Activated T-helper 1 cell treated with Interleukin-2 at 50 U/mL for 16 hours (primary cell): ENCODE data around the gene DDX19B.
A peak's percentile ranks its signal among the peaks of the same experiment; 100 is the strongest.

Source experiments
- DNase-seq: peaks from one replicate; pipeline ENCODE4 v3.0.0-alpha.2; 2020; ENCODE audit warnings: low read depth

Gene DDX19B

DNA sequence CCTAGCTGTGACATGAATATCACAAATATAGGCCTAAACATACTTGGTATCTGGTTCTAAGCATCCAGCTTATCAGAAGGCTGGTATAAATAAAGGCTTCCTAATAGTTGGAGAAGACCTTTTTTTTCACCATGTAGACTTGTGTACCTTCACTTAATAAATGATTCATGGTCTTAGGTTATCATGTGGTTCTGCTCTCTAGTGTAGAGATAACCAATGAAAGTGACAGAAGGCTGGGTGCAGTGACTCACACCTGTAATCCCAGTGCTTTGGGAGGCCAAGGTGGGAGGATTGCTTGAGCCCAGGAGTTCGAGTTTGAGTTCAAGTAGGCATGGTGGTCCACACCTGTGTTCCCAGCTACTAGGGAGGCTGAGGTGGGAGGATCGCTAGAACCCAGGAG is 50.8 kb downstream of the DDX19B start:
- no peak for DNase-seq

GRCh38 chr16:70359552-70359951 is 60.6 kb downstream of the DDX19B start:
- DNase-seq = no peak

- DNase-seq = no peak
Observed at GRCh38 chr16:70364399-70364798, 65.4 kb downstream of the DDX19B start.

GRCh38 chr16:70370145-70370544 is 71.2 kb downstream of the DDX19B start:
- peak; percentile 10 for DNase-seq

- DNase-seq = no peak
Observed at GRCh38 chr16:70370924-70371323, 71.9 kb downstream of the DDX19B start.

DNA sequence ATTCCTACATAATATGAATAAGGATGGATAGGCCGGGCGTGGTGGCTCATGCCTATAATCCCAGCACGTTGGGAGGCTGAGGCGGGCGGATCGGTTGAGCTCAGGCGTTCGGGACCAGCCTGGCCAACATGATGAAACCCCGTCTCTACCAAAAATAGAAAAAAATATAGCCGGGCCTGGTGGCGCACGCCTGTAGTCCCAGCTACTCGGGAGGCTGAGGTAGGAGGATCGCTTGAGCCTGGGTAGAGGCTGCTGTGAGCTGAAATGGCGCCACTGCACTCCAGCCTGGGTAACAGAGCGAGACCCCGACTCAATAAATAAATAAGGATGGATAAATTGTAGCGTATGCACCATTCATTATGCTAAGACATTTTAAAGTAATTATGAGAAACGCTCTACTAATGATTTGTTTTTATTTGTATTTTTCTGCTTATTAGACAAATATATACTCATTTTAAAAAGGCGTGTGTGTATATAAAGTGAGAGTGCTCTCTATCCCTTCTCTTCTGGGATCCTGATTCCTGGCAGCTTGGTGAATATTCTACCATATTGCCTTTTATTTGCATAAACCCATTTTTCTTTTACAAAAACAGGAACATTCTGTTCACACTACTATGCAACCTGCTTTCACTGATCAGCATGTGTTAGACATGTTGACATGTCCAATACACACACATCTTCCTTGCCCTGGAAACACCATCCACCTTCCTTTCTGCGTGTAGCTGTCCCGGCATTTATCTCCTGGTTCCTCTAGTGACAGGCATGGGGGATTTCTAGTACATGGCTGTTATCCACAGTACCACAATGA is 74.1 kb downstream of the DDX19B start:
- no peak for DNase-seq

DNA sequence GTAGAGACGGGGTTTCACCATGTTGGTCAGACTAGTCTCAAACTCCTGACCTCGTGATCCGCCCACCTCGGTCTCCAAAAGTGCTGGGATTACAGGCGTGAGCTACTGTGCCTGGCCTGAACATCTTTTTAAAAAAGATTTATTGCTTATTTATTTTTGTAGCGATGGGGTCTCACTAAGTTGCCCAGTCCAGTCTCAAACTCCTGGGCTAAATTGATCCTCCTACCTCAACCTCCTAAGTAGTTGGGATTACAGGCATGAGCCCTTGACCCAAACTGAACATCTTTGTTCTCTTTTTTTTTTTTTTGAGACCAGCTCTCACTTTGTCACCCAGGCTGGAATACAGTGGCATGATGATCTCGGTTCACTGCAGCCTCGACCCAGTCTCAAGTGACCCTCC is 75.2 kb downstream of the DDX19B start:
- DNase-seq = no peak

- DNase-seq = no peak
Observed at GRCh38 chr16:70375636-70376611, 76.9 kb downstream of the DDX19B start.

DNA sequence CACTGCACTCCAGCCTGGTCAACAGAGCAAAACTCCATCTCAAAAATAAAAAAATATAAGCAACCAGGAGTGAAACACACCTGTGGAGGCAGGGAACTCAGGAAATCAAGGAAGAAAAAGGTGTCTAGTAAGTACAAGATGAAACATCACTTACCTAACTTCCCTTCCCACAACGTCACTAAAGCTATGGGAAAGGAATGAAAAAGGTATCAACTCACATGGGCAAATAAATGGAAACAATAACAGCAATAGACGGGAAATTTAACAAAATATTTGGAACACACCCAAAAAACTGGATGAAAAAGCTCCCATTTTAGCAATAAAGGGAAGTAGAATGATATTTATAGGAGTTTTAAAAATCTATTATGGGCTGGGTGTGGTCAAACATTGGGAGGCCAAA is 78.8 kb downstream of the DDX19B start:
- no peak for DNase-seq

- DNase-seq = no peak
Observed at GRCh38 chr16:70378869-70379493, 80.0 kb downstream of the DDX19B start.

DNA sequence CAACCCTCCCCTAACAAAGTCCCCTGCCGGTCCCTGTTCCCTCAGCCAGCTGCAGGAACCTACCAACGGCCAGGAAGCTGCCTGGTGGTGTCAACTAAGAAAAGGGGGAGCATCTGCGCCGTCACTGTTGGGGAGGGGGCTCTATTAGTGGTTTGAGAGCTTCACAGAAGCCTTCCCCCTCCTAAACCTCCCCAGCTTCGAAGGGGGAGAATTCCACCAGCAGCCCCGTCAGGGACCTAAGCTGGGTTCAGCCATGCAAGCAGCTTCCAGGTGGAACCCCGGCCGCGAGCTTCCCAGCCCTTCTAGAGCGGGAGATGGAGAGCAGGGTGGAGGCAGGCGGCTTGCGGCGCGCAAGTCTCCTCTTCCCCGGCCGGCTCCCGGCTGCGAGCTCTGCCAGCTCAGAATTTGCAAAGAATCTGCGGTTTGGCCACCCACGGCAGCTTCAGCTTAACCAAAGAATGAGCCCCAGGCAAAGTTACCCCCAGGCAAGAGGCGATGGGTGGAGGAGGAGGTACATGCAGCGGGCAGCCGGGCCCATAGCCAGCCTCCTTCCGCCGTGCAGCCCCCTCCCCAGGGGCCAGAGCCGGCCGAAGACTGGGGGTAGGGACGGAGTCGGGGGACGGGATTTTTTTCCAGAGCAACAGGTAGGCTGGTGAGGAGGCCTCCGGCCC is 81.4 kb downstream of the DDX19B start:
- DNase-seq = peak; percentile 42

GRCh38 chr16:70380919-70381603 is 82.1 kb downstream of the DDX19B start:
- DNase-seq = peak; percentile 92

DNA sequence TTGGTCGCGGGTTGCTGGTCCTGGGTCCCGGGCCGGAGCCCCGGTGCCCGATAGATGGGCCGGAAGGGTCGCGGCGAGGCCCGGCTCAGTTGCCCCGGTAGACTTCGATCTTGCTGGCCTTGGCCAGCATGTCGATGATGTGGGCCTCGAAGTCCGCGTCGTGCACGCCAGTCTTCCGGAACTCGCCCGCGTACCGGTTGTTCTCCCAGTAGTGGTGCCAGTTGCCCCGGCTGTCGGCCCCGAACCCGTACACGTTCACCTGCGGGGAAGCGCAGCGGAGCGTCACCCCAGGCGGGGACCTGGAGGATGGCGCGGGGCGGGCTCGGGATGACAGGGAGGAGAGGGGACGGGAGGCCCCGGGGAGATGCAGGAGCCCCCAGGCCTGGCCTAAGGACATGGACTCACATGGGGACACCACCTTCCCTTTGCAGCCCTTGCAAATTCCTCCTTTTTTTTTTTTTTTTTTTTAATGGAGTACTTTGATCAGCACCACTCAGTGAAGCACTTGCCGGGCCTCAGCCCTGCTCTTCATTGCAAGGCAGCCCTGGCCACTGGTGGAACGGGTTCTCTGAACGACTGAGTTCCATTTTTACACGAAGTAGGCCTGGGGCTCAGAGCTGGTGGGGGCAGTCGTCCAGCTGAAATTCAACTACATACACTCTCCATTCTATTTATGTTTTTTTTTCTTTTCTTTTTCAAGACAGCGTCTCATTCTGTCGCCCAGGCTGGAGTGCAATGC is 82.8 kb downstream of the DDX19B start:
- DNase-seq = no peak

DNA sequence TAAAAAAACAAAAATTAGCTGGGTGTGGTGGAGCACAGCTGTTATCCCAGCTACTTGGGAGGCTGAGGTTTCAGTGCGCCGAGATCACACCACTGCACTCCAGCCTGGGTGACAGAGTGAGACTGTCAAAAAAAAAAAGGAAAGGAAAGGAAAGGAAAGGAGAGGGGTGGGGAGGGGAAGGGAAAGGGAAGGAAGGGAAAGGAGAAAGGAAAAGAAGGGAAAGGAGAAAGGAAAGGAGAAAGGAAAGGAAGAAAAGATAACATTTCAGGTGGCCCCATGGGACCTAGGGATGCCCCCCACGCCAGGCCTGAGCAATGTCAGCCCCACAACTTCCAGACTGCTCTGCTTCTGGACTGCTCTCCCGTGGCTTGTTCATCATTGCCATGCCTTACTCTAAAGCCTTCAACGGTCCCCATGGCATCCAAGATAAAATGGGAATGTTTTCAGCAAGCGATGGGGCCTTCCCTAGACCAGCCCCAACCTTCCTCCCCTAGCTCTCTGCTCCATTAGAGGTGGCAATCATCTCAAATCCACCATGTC is 84.5 kb downstream of the DDX19B start:
- no peak for DNase-seq
